ENCODE measurements around the gene SERPINA9.

SERPINA9 gene

GRCh38 chr14:94476023-94476422, at the start of gene SERPINA9:
Gene SERPINA9, minus strand, starts transcription at chr14:94476197. Its CDS starts 6,357 bp downstream, at chr14:94469840.
- Histone ChIP-seq H3K4me1 (no peaks in the 10 kb centered on the region), H3K4me3 (ENCODE audit: low read depth, low read length) (no peak within 1 kb of the TSS), H3K9ac (no peak within 1 kb of the TSS), H2AFZ (no peak within 1 kb of the TSS), H3K36me3 (ENCODE audit: control insufficient read depth, insufficient read depth, low read length) (no peaks in the 10 kb centered on the region), H3K27me3 (ENCODE audit: control insufficient read depth, insufficient read depth, low read length) (no peaks in the 10 kb centered on the region), H3K79me2 (no peaks in the 10 kb centered on the region), H3K9me3 (ENCODE audit: control insufficient read depth, low read length) (no peaks in the 10 kb centered on the region), H3K27ac (no peak within 1 kb of the TSS), H3K4me2 (ENCODE audit: low read length) (no peak within 1 kb of the TSS)
- TF ChIP-seq CTCF (IDR thresholded peaks at IDR 0.05) = no peak

- no peaks in the 10 kb centered on the region for H3K4me1 ChIP-seq
- no peak overlapping the region for H3K4me3 ChIP-seq (ENCODE audit: low read depth, low read length)
- H3K27me3 ChIP-seq (ENCODE audit: control insufficient read depth, insufficient read depth, low read length) = no peaks in the 10 kb centered on the region
- H2AFZ ChIP-seq = no peak overlapping the region
- no peaks in the 10 kb centered on the region for H3K9me3 ChIP-seq (ENCODE audit: control insufficient read depth, low read length)
- H3K36me3 ChIP-seq (ENCODE audit: control insufficient read depth, insufficient read depth, low read length) = no peaks in the 10 kb centered on the region
- no peak for TF ChIP-seq CTCF (IDR thresholded peaks at IDR 0.05)
- no peak overlapping the region for H3K27ac ChIP-seq
- H3K79me2 ChIP-seq = no peaks in the 10 kb centered on the region
- H3K4me2 ChIP-seq (ENCODE audit: low read length) = no peak overlapping the region
- no peak overlapping the region for H3K9ac ChIP-seq
Measured at GRCh38 chr14:94524093-94524492, 48.1 kb upstream of the SERPINA9 start.

- H2AFZ ChIP-seq = no peak overlapping the region
- TF ChIP-seq CTCF (IDR thresholded peaks at IDR 0.05) = no peak
- no peaks in the 10 kb centered on the region for H3K9me3 ChIP-seq (ENCODE audit: control insufficient read depth, low read length)
- H3K79me2 ChIP-seq = no peaks in the 10 kb centered on the region
- no peak overlapping the region for H3K9ac ChIP-seq
- H3K27me3 ChIP-seq (ENCODE audit: control insufficient read depth, insufficient read depth, low read length) = no peaks in the 10 kb centered on the region
- H3K36me3 ChIP-seq (ENCODE audit: control insufficient read depth, insufficient read depth, low read length) = no peaks in the 10 kb centered on the region
- H3K4me3 ChIP-seq (ENCODE audit: low read depth, low read length) = no peak overlapping the region
- no peak overlapping the region for H3K27ac ChIP-seq
- H3K4me1 ChIP-seq = no peaks in the 10 kb centered on the region
- no peak overlapping the region for H3K4me2 ChIP-seq (ENCODE audit: low read length)
Measured at GRCh38 chr14:94523265-94523664, 47.3 kb upstream of the SERPINA9 start.

GRCh38 chr14:94522115-94522724, 46.2 kb upstream of the SERPINA9 start:
- Histone ChIP-seq H3K4me3 (ENCODE audit: low read depth, low read length) (no peak overlapping the region), H3K27ac (no peak overlapping the region), H3K4me1 (no peaks in the 10 kb centered on the region), H3K36me3 (ENCODE audit: control insufficient read depth, insufficient read depth, low read length) (no peaks in the 10 kb centered on the region), H3K9ac (no peak overlapping the region), H2AFZ (no peak overlapping the region), H3K4me2 (ENCODE audit: low read length) (no peak overlapping the region), H3K9me3 (ENCODE audit: control insufficient read depth, low read length) (no peaks in the 10 kb centered on the region), H3K27me3 (ENCODE audit: control insufficient read depth, insufficient read depth, low read length) (no peaks in the 10 kb centered on the region), H3K79me2 (no peaks in the 10 kb centered on the region)
- no peak for TF ChIP-seq CTCF (IDR thresholded peaks at IDR 0.05)
